ENCODE results near the gene PARM1. TPM values are rescaled to one million over a fixed set of nuclear protein-coding genes. Genes with fewer than 3 reads are reported as not detected.

Gene PARM1
- total and polyA plus RNA-seq, 7 donors: 21.9 to 107 (median 41.7) TPM

DNA sequence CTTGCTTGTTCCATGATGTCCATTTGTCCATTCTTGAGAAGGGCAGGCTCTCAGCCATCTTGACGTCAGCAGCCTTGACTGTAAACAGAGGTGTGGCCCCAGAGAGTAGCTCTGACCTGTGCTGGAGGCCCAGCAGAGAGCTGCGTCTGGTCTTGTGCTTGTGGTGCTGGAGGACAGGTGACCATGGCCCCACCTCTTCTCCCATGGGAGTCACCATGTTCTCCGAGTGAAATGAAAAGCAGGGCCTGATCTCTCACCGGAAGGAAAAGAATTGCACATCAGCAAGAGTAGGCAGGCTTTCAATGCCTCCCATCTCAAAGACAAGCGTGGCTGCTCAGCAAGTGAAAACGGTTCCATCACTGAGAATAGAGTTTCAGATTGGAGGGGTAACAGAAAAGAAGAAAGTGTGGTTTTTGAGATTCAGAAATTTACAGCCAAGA is 11.5 kb downstream of the PARM1 start:
- Histone ChIP-seq H3K36me3 (no peaks in the 10 kb centered on the region), H3K27me3 (no peaks in the 10 kb centered on the region), H3K9me3 (no peaks in the 10 kb centered on the region), H3K4me3 (no peak overlapping the region), H3K27ac (no peak overlapping the region), H3K4me1 (no peaks in the 10 kb centered on the region)
- TF ChIP-seq POLR2A (IDR thresholded peaks at IDR 0.05): no peak
- TF ChIP-seq EP300 (IDR thresholded peaks at IDR 0.05): no peak
- TF ChIP-seq, protein P1, sequence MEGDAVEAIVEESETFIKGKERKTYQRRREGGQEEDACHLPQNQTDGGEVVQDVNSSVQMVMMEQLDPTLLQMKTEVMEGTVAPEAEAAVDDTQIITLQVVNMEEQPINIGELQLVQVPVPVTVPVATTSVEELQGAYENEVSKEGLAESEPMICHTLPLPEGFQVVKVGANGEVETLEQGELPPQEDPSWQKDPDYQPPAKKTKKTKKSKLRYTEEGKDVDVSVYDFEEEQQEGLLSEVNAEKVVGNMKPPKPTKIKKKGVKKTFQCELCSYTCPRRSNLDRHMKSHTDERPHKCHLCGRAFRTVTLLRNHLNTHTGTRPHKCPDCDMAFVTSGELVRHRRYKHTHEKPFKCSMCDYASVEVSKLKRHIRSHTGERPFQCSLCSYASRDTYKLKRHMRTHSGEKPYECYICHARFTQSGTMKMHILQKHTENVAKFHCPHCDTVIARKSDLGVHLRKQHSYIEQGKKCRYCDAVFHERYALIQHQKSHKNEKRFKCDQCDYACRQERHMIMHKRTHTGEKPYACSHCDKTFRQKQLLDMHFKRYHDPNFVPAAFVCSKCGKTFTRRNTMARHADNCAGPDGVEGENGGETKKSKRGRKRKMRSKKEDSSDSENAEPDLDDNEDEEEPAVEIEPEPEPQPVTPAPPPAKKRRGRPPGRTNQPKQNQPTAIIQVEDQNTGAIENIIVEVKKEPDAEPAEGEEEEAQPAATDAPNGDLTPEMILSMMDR (IDR thresholded peaks at IDR 0.05): no peak
- no peak for TF ChIP-seq POLR2AphosphoS5 (IDR thresholded peaks at IDR 0.05)
- DNase-seq: no peak
- intact Hi-C loops (cut with DNase I): no loop called here
- 54 to 76% methylated on average over 6 of the region's 6 CpGs for WGBS, 2 donors

DNA sequence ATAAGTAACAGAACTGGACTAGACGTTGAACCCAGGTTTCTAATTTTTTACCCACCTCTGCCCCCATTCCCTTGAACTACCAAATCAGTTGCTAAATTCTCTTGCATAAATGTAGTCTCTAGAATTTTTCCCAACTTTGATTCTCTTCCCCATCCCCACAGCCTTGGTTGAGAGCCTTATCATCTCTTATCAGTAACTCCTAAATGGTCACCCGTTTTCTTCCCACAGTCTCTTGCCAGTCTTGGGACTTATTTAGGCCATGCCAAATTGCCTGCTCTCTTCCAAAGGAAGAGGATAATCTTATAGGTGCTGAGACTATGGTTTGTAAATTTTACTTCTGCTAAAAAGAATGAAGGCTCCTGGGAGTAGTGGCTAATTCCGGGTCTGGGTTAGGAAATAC is 13.3 kb downstream of the PARM1 start:
- DNase-seq: no peak
- intact Hi-C loops (cut with DNase I): no loop called here
- no peaks in the 10 kb centered on the region for H3K9me3 ChIP-seq
- TF ChIP-seq POLR2AphosphoS5 (IDR thresholded peaks at IDR 0.05): no peak
- TF ChIP-seq, protein P1 (IDR thresholded peaks at IDR 0.05): no peak
- no peaks in the 10 kb centered on the region for H3K36me3 ChIP-seq
- H3K27me3 ChIP-seq: no peaks in the 10 kb centered on the region
- H3K4me3 ChIP-seq: no peak overlapping the region
- WGBS, 2 donors: 66 to 76% methylated on average over 3 of the region's 3 CpGs
- no peak overlapping the region for H3K27ac ChIP-seq
- H3K4me1 ChIP-seq: no peaks in the 10 kb centered on the region

DNA sequence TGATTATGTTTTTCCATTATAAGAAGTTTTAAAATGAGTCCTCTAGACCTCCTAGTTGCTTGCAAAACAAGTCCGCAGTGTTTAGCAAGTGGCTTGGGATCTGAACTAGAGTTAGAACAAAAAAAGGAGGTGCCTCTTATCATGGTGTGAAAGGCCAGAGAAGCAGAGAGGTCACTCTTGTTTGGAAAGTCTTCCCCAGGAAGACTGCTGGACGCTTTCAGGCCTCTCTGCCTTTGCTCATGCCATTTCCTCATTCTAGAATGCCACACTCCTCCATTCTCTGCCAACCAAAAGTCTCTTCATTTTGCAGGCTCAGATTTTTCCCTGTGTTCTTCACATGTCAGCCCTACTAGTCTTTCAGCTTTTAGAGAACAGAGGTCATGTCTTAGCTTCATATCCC is 14.9 kb downstream of the PARM1 start:
- intact Hi-C loops (cut with DNase I): no loop called here
- no peaks in the 10 kb centered on the region for H3K36me3 ChIP-seq
- 27 to 63% methylated on average over 2 of the region's 2 CpGs for WGBS, 2 donors
- DNase-seq: no peak
- H3K27ac ChIP-seq: no peak overlapping the region
- TF ChIP-seq, protein P1 (IDR thresholded peaks at IDR 0.05): no peak
- TF ChIP-seq EP300 (IDR thresholded peaks at IDR 0.05) (no peak), POLR2AphosphoS5 (IDR thresholded peaks at IDR 0.05) (no peak), POLR2A (IDR thresholded peaks at IDR 0.05) (no peak)
- no peaks in the 10 kb centered on the region for H3K27me3 ChIP-seq
- no peak overlapping the region for H3K4me3 ChIP-seq
- no peaks in the 10 kb centered on the region for H3K9me3 ChIP-seq
- H3K4me1 ChIP-seq: no peaks in the 10 kb centered on the region

DNA sequence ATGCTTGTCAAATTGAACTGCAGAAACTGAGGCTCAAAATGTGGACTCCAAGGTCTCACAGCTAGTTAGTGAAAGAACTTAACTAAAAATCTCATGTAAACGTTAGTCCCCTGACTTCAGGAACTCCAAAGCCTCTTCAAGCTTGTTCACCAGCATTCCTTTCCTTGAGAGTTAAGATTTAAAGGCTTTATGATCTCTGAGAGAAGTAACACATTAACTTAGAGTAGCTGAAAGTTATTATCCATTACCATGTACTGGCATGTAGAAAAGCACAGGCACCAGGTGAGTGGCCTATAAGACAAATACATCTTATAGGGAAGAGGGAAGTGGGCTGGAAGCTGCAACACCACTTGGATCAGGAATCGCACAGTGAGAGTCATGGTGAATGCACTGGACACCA is 15.3 kb downstream of the PARM1 start:
- TF ChIP-seq POLR2AphosphoS5 (IDR thresholded peaks at IDR 0.05) (no peak), POLR2A (IDR thresholded peaks at IDR 0.05) (no peak), EP300 (IDR thresholded peaks at IDR 0.05) (no peak)
- TF ChIP-seq, protein P1 (IDR thresholded peaks at IDR 0.05): no peak
- Histone ChIP-seq H3K9me3 (no peaks in the 10 kb centered on the region), H3K4me1 (no peaks in the 10 kb centered on the region), H3K27me3 (no peaks in the 10 kb centered on the region), H3K36me3 (no peaks in the 10 kb centered on the region), H3K27ac (no peak overlapping the region), H3K4me3 (no peak overlapping the region)
- DNase-seq: no peak
- 10 to 56% methylated on average over 2 of the region's 2 CpGs for WGBS, 2 donors
- intact Hi-C loops (cut with DNase I): no loop called here

DNA sequence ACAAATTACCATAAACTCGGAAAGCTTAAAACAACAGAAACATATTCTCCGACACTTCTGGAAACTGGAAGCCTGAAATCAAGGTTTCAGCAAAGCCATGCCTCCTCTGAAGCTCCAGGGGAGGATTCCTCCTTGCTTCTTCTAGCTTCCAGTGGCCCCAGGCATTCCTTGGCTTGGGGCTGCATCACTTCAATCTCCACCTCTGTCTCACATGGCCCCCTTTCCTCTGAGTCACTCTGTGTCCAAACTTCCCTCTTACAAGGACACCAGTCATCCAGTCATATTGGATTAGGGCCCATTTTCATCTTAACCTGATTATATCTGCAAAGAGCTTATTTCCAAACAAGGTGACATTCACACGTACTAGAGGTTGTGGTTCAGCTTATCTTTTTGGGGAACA is 17.3 kb downstream of the PARM1 start:
- WGBS, 2 donors: 83 to 91% methylated on average over 3 of the region's 3 CpGs
- no peaks in the 10 kb centered on the region for H3K36me3 ChIP-seq
- no peaks in the 10 kb centered on the region for H3K9me3 ChIP-seq
- no peak for DNase-seq
- no peaks in the 10 kb centered on the region for H3K4me1 ChIP-seq
- H3K27me3 ChIP-seq: no peaks in the 10 kb centered on the region
- no peak overlapping the region for H3K4me3 ChIP-seq
- intact Hi-C loops (cut with DNase I): no loop called here
- TF ChIP-seq, protein P1 (IDR thresholded peaks at IDR 0.05): no peak
- TF ChIP-seq EP300 (IDR thresholded peaks at IDR 0.05): no peak
- no peak for TF ChIP-seq POLR2A (IDR thresholded peaks at IDR 0.05)
- no peak for TF ChIP-seq POLR2AphosphoS5 (IDR thresholded peaks at IDR 0.05)
- no peak overlapping the region for H3K27ac ChIP-seq
